ENCODE measurements around the gene PPP3CB.

- TF ChIP-seq CTCF (IDR thresholded peaks at IDR 0.05), result no peak
- no peak for TF ChIP-seq POLR2A (IDR thresholded peaks at IDR 0.05)
- TF ChIP-seq POLR2AphosphoS5 (IDR thresholded peaks at IDR 0.05), result no peak
These were observed 5.8 kb upstream of the PPP3CB start for GRCh38 chr10:73501651-73502050.

Measured in prostate gland (tissue), 2 donors.